Measurements from ENCODE around the gene IRX5. TPM values are rescaled to one million over a fixed set of nuclear protein-coding genes. Genes with fewer than 3 reads are reported as not detected.

IRX5 gene
- total and polyA plus RNA-seq, 2 of the 8 experiments (the other 6 are each of a cell fraction or from before 2014, with no cell fraction given) = 0.48 to 0.56 TPM

DNA sequence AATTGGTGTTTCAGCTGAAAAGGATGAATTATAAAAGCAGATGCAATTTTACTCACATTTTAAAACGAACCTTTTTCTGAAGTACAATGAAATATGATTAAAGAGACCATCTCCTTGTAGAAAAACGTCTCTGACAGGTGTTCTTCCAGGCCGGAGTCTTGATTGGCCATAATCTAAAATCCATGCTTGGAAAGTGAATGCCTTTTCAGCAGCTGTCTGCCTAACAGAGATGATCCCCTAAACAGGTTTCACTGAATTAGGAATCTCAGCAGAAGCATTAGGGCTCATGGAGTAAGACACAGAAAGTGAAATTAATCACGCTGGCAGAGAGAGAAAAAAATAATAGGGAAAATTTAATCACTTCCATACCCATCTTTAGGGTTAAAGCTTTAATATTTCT lies 39.3 kb upstream of the IRX5 start:
- no peaks in the 10 kb centered on the region for H3K4me1 ChIP-seq (replicated peaks in 1 of 4; ENCODE audit: control insufficient read depth in 3 of 4, insufficient read depth in 4 of 4, low read length in 3 of 4)
- H2AK5ac ChIP-seq (ENCODE audit: low read depth, low read length) = no peak overlapping the region
- no peak overlapping the region for H2BK15ac ChIP-seq (ENCODE audit: low read length)
- 93% methylated on average over 4 of the region's 4 CpGs; no CpG with 5 or more reads in 1 of the 2 experiments for WGBS, 2 experiments (ENCODE audit: extremely low coverage in 1 of 2, insufficient coverage in 1 of 2, insufficient read length in 1 of 2, insufficient replicate concordance in 2 of 2, low coverage in 1 of 2, low lambda C conversion rate in 2 of 2, missing lambda C conversion rate in 1 of 2)
- H3K79me2 ChIP-seq (ENCODE audit: control insufficient read depth in 1 of 2, insufficient read depth in 2 of 2, low read length in 2 of 2) = no peaks in the 10 kb centered on the region
- H3K9ac ChIP-seq (replicated peaks in 1 of 4; ENCODE audit: extremely low read depth in 1 of 4, low read depth in 3 of 4, low read length in 3 of 4) = no peak overlapping the region
- DNase-seq (ENCODE audit: low read depth in 1 of 2, low spot score in 2 of 2) = no peak
- no peak overlapping the region for H3K23ac ChIP-seq (ENCODE audit: insufficient read length)
- H3K4ac ChIP-seq (replicated peaks; ENCODE audit: insufficient read length, low read depth, low read length) = no peak overlapping the region
- POLR2A ChIA-PET (ENCODE audit: partially characterized antibody) = no interaction called here
- no peak overlapping the region for H2BK12ac ChIP-seq (ENCODE audit: low read depth, low read length)
- H3K9me3 ChIP-seq (ENCODE audit: insufficient read depth in 2 of 2, low read depth in 1 of 2, low read length in 1 of 2) = no peaks in the 10 kb centered on the region
- no peak overlapping the region for H2BK20ac ChIP-seq (ENCODE audit: low read length)
- no peak overlapping the region for H3K27ac ChIP-seq (ENCODE audit: low read depth, low read length)
- no peaks in the 10 kb centered on the region for H3K79me1 ChIP-seq (ENCODE audit: low read depth, low read length)
- H3K27me3 ChIP-seq (replicated peaks in 1 of 4; ENCODE audit: control insufficient read depth in 3 of 4, extremely low read depth in 1 of 4, insufficient read depth in 3 of 4, low read length in 3 of 4) = no peaks in the 10 kb centered on the region
- no peak overlapping the region for H2BK5ac ChIP-seq (ENCODE audit: low read depth, low read length)
- H2BK120ac ChIP-seq (replicated peaks; ENCODE audit: low read depth, low read length) = no peak overlapping the region
- H3K56ac ChIP-seq (replicated peaks; ENCODE audit: insufficient read length, low read depth, low read length) = no peak overlapping the region
- CTCF ChIA-PET (ENCODE audit: partially characterized antibody) = interaction anchor here (0.7 to 1.3 kb wide), 2 partner anchors 11 to 21 kb away, joined by 3 read pairs; no protein-coding TSS in a partner anchor
- H3K23me2 ChIP-seq (ENCODE audit: low read depth, low read length) = no peaks in the 10 kb centered on the region
- H4K91ac ChIP-seq (replicated peaks; ENCODE audit: insufficient read length, low read length) = no peak overlapping the region
- no peaks in the 10 kb centered on the region for H3K36me3 ChIP-seq (ENCODE audit: control insufficient read depth in 2 of 4, insufficient read depth in 4 of 4, low read length in 3 of 4)
- no peak for FAIRE-seq
- H2AFZ ChIP-seq (ENCODE audit: low read length) = no peak overlapping the region
- H3K4me2 ChIP-seq (ENCODE audit: insufficient read depth in 1 of 2, low read depth in 2 of 2, low read length in 2 of 2) = no peak overlapping the region
- H4K20me1 ChIP-seq (replicated peaks in 1 of 2; ENCODE audit: control insufficient read depth in 1 of 2, insufficient read depth in 2 of 2, low read length in 2 of 2) = no peaks in the 10 kb centered on the region
- no peak overlapping the region for H4K8ac ChIP-seq (ENCODE audit: extremely low read depth, insufficient read depth, low read length)
- no peak overlapping the region for H3K18ac ChIP-seq (ENCODE audit: extremely low read depth, low read length)
- no peak overlapping the region for H3K4me3 ChIP-seq (ENCODE audit: extremely low read depth in 1 of 4, insufficient read depth in 2 of 4, low read depth in 3 of 4, low read length in 4 of 4)
- no peak overlapping the region for H4K5ac ChIP-seq (ENCODE audit: insufficient read length, low read depth, low read length)
- H3K14ac ChIP-seq (ENCODE audit: insufficient read length) = no peak overlapping the region
- TF ChIP-seq, protein P1, sequence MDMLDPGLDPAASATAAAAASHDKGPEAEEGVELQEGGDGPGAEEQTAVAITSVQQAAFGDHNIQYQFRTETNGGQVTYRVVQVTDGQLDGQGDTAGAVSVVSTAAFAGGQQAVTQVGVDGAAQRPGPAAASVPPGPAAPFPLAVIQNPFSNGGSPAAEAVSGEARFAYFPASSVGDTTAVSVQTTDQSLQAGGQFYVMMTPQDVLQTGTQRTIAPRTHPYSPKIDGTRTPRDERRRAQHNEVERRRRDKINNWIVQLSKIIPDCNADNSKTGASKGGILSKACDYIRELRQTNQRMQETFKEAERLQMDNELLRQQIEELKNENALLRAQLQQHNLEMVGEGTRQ (IDR thresholded peaks at IDR 0.05; ENCODE audit: low read length) = no peak
- TF ChIP-seq GTF2F1 (IDR thresholded peaks at IDR 0.05; ENCODE audit: borderline replicate concordance, low read depth, low read length) (no peak), TEAD4 (IDR thresholded peaks at IDR 0.05; ENCODE audit: low read depth, low read length) (no peak), MAFK (IDR thresholded peaks at IDR 0.05; ENCODE audit: low read depth, low read length) (no peak), SP1 (IDR thresholded peaks at IDR 0.05; ENCODE audit: low read depth, low read length) (no peak), NANOG (IDR thresholded peaks at IDR 0.05; ENCODE audit: insufficient read depth, low read depth, low read length, poor library complexity, severe bottlenecking) (no peak), RAD21 (IDR thresholded peaks at IDR 0.05 in 1 of 2, conservative IDR thresholded peaks at IDR 0.05 in 1 of 2; ENCODE audit: low read depth in 2 of 2, low read length in 2 of 2) (no peak), YY1 (IDR thresholded peaks at IDR 0.05; ENCODE audit: low read depth, low read length) (no peak), JUND (IDR thresholded peaks at IDR 0.05; ENCODE audit: low read length) (no peak), POLR2A (IDR thresholded peaks at IDR 0.05; ENCODE audit: control extremely low read depth in 1 of 2, low read depth in 2 of 2, low read length in 2 of 2) (no peak), TAF7 (optimal IDR thresholded peaks at IDR 0.05; ENCODE audit: borderline replicate concordance, low read depth, low read length) (no peak), RFX5 (IDR thresholded peaks at IDR 0.05; ENCODE audit: borderline replicate concordance, low read depth, low read length) (no peak), CHD2 (IDR thresholded peaks at IDR 0.05; ENCODE audit: low read length) (no peak), ZNF274 (IDR thresholded peaks at IDR 0.05; ENCODE audit: borderline replicate concordance, extremely low read depth, low read length) (no peak)

Measured in H1 (cell line).